GM19395 (cell line): ENCODE measurements around the gene YEATS4.

Experiments
- ATAC-seq: cut with Tn5 transposase; IDR thresholded peaks from one replicate; pipeline ENCODE4 v1.9.1; 2021; ENCODE audit warnings: mild to moderate bottlenecking, moderate library complexity; ENCODE audit not compliant: unreplicated experiment

The YEATS4 gene

GRCh38 chr12:69341328-69341727 is 18.2 kb upstream of the YEATS4 start:
- no peak for ATAC-seq

DNA sequence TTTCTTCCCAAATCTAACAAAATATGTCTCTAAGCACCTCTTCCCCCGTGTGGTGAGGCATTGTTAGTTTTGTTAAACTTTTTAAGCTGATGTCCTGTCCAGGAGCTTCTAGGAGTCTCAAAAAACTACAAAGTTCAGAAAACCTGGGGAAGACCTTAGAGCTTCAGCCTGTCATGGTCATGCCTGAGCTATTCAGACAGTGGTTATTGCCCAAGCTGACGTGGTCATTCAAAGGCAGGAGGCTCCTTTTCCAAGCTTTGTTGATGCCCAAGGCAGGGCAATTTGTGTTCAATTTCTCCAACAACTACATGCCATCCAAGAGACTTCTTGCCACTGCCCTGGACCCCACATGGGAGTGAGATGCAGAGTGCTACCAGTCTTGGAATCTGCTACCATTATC is 17.1 kb upstream of the YEATS4 start:
- ATAC-seq = no peak

DNA sequence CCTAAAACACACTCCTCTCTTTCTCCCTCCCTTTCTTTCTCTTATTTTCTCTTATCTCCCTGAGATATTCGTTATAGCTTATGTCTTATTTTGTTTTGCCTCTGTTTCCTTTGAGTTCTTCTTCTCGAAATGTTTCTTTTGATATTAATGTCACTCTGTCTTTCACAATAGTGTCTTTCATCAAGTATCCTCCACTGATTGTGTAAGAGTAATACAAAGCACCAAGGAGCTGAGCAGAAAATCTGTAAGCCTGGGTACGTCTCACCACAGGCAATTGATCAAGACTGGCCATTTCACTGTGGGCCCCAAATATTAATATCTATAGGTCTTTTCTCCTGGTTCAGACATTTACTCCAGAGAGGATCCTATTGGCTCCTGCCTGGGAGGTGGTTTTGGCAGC is 16.2 kb upstream of the YEATS4 start:
- no peak for ATAC-seq

- no peak for ATAC-seq
Measured at GRCh38 chr12:69343885-69344612, 15.5 kb upstream of the YEATS4 start.

- no peak for ATAC-seq
Measured at GRCh38 chr12:69345077-69345476, 14.5 kb upstream of the YEATS4 start.

GRCh38 chr12:69345742-69346141 is 13.8 kb upstream of the YEATS4 start:
- no peak for ATAC-seq

GRCh38 chr12:69348162-69348938 is 11.2 kb upstream of the YEATS4 start, which contains the start of gene LYZ:
Gene LYZ (plus strand): TSS chr12:69348381. CDS start chr12:69348409, 28 bp downstream.
- ATAC-seq = no peak

DNA sequence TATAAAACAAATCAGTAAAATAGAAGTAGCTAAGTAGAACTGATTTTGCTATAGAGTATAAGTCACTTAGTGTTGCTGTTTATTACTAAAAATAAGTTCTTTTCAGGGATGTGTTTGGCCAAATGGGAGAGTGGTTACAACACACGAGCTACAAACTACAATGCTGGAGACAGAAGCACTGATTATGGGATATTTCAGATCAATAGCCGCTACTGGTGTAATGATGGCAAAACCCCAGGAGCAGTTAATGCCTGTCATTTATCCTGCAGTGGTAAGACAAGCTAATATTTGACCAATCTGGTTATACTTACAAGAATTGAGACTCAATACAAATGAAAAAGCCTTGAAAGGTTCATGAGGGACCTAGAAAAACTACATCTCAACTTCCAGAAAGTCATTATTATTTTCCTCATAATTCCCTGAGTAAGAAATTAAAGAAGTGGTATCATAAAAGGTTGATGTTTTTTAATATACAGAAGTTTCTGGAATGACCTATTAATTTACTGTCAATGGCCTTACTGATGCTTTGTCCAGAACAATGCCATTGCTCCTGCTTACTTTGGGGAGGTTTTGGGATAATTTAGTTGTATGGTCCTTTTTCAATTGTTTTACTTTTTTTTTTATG is 9.4 kb upstream of the YEATS4 start:
- ATAC-seq = no peak

GRCh38 chr12:69350777-69351176 is 8.8 kb upstream of the YEATS4 start:
- no peak for ATAC-seq

- no peak for ATAC-seq
Measured at GRCh38 chr12:69351462-69352236, 7.9 kb upstream of the YEATS4 start.

GRCh38 chr12:69352904-69353303 is 6.6 kb upstream of the YEATS4 start:
- ATAC-seq = no peak

DNA sequence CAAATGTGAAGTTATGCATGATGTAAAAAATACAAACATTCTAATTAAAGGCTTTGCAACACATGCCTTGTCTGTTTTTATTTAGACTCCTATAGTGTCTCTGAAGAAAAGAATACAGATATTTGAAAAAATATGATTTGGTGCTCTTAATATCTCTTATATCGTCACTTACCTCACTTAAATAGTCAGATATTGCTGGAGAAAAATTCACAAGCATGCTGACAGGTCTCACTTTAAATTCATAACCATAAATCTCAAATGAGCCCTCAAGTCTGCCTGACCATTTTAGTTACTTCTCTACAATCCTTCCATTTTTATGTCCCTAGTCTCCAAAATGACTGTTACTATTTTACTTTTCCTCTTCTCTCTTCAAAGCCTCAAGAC is 5.4 kb upstream of the YEATS4 start:
- no peak for ATAC-seq

- ATAC-seq = no peak
Measured at GRCh38 chr12:69354556-69355187, 4.9 kb upstream of the YEATS4 start.

- ATAC-seq = no peak
Measured at GRCh38 chr12:69355363-69356028, 4.0 kb upstream of the YEATS4 start.

DNA sequence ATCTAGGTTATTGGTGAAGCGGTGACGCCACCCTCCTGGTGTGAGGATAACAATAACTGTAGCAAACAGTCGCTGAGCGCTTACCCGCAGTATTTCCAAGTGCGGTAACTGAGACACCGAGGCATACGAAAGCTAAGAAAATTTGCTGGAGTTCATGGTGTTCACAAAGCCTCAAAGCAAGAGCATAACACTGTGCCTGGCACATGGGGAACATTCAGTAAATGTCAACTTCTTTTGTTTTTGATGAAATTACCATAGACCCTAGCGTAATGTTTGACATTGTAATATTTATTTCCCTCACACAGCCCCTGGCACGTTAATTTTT is 767 bp downstream of the YEATS4 start:
- no peak for ATAC-seq

DNA sequence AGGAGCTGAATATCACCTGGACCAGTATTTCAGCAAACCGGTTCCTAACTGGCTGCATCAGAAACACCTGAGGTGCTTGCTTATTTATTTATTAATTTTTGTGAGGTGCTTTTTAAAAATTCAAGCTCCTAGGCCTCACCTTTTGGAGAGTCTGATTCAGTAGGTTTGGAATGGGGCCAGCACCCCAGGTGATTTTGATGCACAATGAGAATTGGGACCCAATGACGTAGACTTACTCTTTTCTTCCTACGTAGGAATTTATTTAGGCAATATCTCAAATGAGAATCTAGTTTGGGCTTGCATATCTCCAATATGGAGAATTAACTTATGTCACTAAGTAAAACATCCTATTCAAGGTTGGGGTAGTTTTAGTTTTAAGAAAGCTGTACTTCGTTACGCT is 7.3 kb downstream of the YEATS4 start:
- no peak for ATAC-seq

DNA sequence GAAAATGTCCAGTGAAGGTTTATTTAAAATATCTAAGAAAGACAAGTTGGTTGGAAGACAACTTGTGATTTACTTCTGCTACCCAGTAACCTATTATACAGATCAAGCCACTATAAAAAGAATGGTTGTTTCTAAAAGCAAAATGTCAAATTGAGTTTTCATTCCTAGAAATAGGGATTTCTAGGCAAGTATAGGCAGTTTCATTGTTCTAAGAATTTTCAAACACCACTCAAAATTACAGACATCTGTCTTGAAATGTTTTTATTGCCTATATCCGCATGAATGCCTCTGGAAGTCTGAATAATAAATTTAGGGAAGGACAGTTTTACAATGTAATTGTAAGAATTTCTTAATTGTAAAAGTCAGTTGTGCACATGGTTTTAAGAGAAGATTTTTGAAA is 8.6 kb downstream of the YEATS4 start:
- no peak for ATAC-seq

- ATAC-seq = no peak
Measured at GRCh38 chr12:69383074-69383473, 23.5 kb downstream of the YEATS4 start.

- no peak for ATAC-seq
Measured at GRCh38 chr12:69385038-69385437, 25.5 kb downstream of the YEATS4 start.

- no peak for ATAC-seq
Measured at GRCh38 chr12:69386921-69387320, 27.4 kb downstream of the YEATS4 start.
